M059J (cell line): Measurements from ENCODE around the gene PATE4. TPM values are rescaled to one million over a fixed set of nuclear protein-coding genes. Genes with fewer than 3 reads are reported as not detected.

Experiments used
- DNase-seq: peaks from one replicate; pipeline ENCODE4 v3.0.0-alpha.2; 2012; ENCODE audit warnings: low read depth
- total RNA-seq: library from RNA; depleted of rRNA; stranded (reverse); fragments of >200 nt; shearing (Covaris generic); gene quantifications from 2 replicates; pipeline ENCODE4 v1.2.3, GENCODE V29; 2014; rRNA removed

The PATE4 gene
- total RNA-seq, 1 experiment from 2014 or later, result not detected

DNA sequence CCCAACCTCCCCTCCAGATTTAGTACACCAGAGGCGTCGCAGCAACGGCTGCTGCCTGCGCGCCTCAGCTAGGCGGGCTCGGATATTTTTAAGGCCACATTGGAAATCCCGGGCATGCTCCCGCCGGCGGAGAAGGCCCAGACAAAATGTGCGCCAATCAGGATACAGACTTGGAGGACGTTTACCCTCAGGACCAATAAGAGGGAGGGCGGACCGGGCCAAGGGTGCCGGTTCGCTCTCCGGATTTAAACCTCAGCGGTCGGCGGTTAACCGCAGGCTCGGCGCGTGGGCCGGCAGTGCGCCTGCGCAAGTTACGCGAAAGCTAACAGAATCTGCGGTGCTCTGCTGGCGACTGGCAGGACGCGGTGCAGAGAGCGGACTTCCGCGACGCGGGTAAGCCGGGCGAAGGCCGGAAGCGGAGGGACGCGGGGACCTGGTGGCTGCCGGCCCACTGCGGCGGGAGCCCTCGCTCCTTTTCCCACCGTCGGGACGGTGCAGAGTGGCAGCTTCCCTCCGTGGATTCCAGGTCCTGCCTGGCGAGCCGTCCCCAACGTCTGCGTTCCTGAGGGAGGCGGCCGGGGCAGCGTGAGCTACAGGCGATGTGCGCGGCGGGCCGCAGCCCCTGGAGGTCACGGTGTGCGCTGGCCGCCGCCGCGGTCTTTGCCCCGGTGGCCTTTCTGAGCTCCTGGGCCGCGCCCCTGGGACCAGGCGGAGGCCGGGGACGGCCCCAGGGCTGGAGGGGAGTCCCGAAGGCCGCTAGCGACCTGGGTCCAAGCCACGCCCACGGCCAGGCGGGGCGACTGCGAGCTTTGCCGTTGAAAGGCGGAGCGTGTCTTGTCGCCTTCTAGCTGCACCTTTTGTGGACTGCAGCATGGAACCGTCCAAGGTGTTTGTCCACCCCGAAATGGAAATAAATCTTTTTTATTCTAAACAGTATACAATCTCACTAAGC, 54.5 kb downstream of the PATE4 start, which contains the start of gene HYLS1:
TSS of gene HYLS1 (plus strand) at position 296 of the 952 bp plus-strand sequence. CDS start 11,701 bp downstream, outside the sequence.
- DNase-seq, result peak; percentile 80

Other genes with a start within 250 kb of the PATE4 start
- 421 and 482 TPM in 2 replicates for gene STT3A, start 240.5 kb upstream of the PATE4 start, total RNA-seq
- 42.9 and 46.3 TPM in 2 replicates for gene CHEK1, start 208.2 kb upstream of the PATE4 start, total RNA-seq
- gene ACRV1, start 152.5 kb upstream of the PATE4 start, total RNA-seq, result not detected in 2 replicates
- gene PATE1, start 87.0 kb upstream of the PATE4 start, total RNA-seq, result not detected in 2 replicates
- not detected in 2 replicates for gene PATE2, start 54.5 kb upstream of the PATE4 start, total RNA-seq
- gene PATE3, start 45.2 kb upstream of the PATE4 start, total RNA-seq, result not detected in 2 replicates
- gene HYLS1, start 54.4 kb downstream of the PATE4 start, total RNA-seq, result 7.1 and 7.7 TPM in 2 replicates
- 18.6 and 30.0 TPM in 2 replicates for gene PUS3, start 69.9 kb downstream of the PATE4 start, total RNA-seq
- gene DDX25, start 71.2 kb downstream of the PATE4 start, total RNA-seq, result not detected in 2 replicates
- not detected in 2 replicates for gene VSIG10L2, start 112.7 kb downstream of the PATE4 start, total RNA-seq
- 8.1 and 24.2 TPM in 2 replicates for gene CDON, start 229.6 kb downstream of the PATE4 start, total RNA-seq